GM12874 (cell line): ENCODE measurements around the gene GRIK2.

Source experiments
- CTCF ChIP-seq: IDR thresholded peaks from 2 replicates; pipeline ENCODE4 v1.5.1; 2011; ENCODE audit warnings: low read depth, mild to moderate bottlenecking, control low read depth, low read length, moderate library complexity; ENCODE audit not compliant: insufficient read depth

The GRIK2 gene

GRCh38 chr6:101936516-101936915 lies 543.0 kb downstream of the GRIK2 start:
- no peak for TF ChIP-seq CTCF

- TF ChIP-seq CTCF, result no peak
Measured at GRCh38 chr6:101937108-101937507, 543.6 kb downstream of the GRIK2 start.

- no peak for TF ChIP-seq CTCF
Measured at GRCh38 chr6:101940391-101940790, 546.9 kb downstream of the GRIK2 start.

GRCh38 chr6:101956961-101957360 lies 563.5 kb downstream of the GRIK2 start:
- TF ChIP-seq CTCF, result no peak

GRCh38 chr6:101961357-101961756 lies 567.8 kb downstream of the GRIK2 start:
- no peak for TF ChIP-seq CTCF

- TF ChIP-seq CTCF, result no peak
Measured at GRCh38 chr6:101980924-101981323, 587.4 kb downstream of the GRIK2 start.

- no peak for TF ChIP-seq CTCF
Measured at GRCh38 chr6:101986476-101986875, 593.0 kb downstream of the GRIK2 start.

GRCh38 chr6:101992286-101992685 lies 598.8 kb downstream of the GRIK2 start:
- no peak for TF ChIP-seq CTCF
